ENCODE data around the gene CSF3R.

CSF3R gene

GRCh38 chr1:36443297-36443696, 39.4 kb downstream of the CSF3R start:
- H3K27ac ChIP-seq: no peak overlapping the region
- TF ChIP-seq CTCF (conservative IDR thresholded peaks at IDR 0.05): no peak
- TF ChIP-seq ZFX (IDR thresholded peaks at IDR 0.05): no peak

GRCh38 chr1:36442337-36442736, 40.4 kb downstream of the CSF3R start:
- TF ChIP-seq CTCF (conservative IDR thresholded peaks at IDR 0.05) (no peak), ZFX (IDR thresholded peaks at IDR 0.05) (no peak)
- H3K27ac ChIP-seq: no peak overlapping the region

GRCh38 chr1:36440646-36441045, 42.1 kb downstream of the CSF3R start:
- TF ChIP-seq CTCF (conservative IDR thresholded peaks at IDR 0.05): no peak
- TF ChIP-seq ZFX (IDR thresholded peaks at IDR 0.05): no peak
- H3K27ac ChIP-seq: no peak overlapping the region

- H3K27ac ChIP-seq: no peak overlapping the region
- no peak for TF ChIP-seq ZFX (IDR thresholded peaks at IDR 0.05)
- no peak for TF ChIP-seq CTCF (conservative IDR thresholded peaks at IDR 0.05)
Observed at GRCh38 chr1:36440044-36440443, 42.7 kb downstream of the CSF3R start.

GRCh38 chr1:36438715-36439114, 44.0 kb downstream of the CSF3R start:
- TF ChIP-seq CTCF (conservative IDR thresholded peaks at IDR 0.05) (no peak), ZFX (IDR thresholded peaks at IDR 0.05) (no peak)
- no peak overlapping the region for H3K27ac ChIP-seq

GRCh38 chr1:36436821-36437220, 45.9 kb downstream of the CSF3R start:
- no peak overlapping the region for H3K27ac ChIP-seq
- TF ChIP-seq ZFX (IDR thresholded peaks at IDR 0.05) (no peak), CTCF (conservative IDR thresholded peaks at IDR 0.05) (no peak)

- no peak overlapping the region for H3K27ac ChIP-seq
- TF ChIP-seq ZFX (IDR thresholded peaks at IDR 0.05) (no peak), CTCF (conservative IDR thresholded peaks at IDR 0.05) (no peak)
Observed at GRCh38 chr1:36433102-36433501, 49.6 kb downstream of the CSF3R start.
